GM23248 (cell line): ENCODE results near the gene STK32B. TPM values are rescaled to one million over a fixed set of nuclear protein-coding genes. Genes with fewer than 3 reads are reported as not detected.

Source experiments
- DNase-seq: peaks from one replicate; pipeline ENCODE4 v3.0.0-alpha.2; 2015
- H2AFZ ChIP-seq: fragments of 200-600 bp; sonication (generic); 2 replicates; pipeline ENCODE4 v1.6.1; 2016; ENCODE audit warnings: antibody characterized with exemption
- H3F3A ChIP-seq: fragments of 200-600 bp; sonication (generic); 2 replicates; pipeline ENCODE4 v1.6.1; 2016; ENCODE audit warnings: mild to moderate bottlenecking, antibody characterized with exemption, mixed run types; ENCODE audit not compliant: insufficient read depth
- H3K27ac ChIP-seq: fragments of 200-600 bp; sonication (generic); 2 replicates; pipeline ENCODE4 v1.5.1; 2016; ENCODE audit warnings: mild to moderate bottlenecking
- H3K27me3 ChIP-seq: fragments of 200-600 bp; sonication (generic); replicated peaks from 2 replicates; pipeline ENCODE4 v1.6.1; 2016; ENCODE audit warnings: mild to moderate bottlenecking; ENCODE audit not compliant: insufficient read depth
- H3K36me3 ChIP-seq: fragments of 200-600 bp; sonication (generic); 2 replicates; pipeline ENCODE4 v1.6.1; 2016; ENCODE audit warnings: low read depth, mild to moderate bottlenecking
- H3K4me1 ChIP-seq: fragments of 200-600 bp; sonication (generic); 2 replicates; pipeline ENCODE4 v1.6.1; 2016; ENCODE audit warnings: mild to moderate bottlenecking; ENCODE audit not compliant: insufficient read depth
- H3K4me2 ChIP-seq: fragments of 200-600 bp; sonication (generic); one replicate; pipeline ENCODE4 v1.6.1; 2016; ENCODE audit warnings: mild to moderate bottlenecking; ENCODE audit not compliant: unreplicated experiment
- H3K4me3 ChIP-seq: fragments of 200-600 bp; sonication (generic); 2 replicates; pipeline ENCODE4 v1.5.1; 2016; ENCODE audit warnings: mild to moderate bottlenecking
- H3K79me2 ChIP-seq: fragments of 200-600 bp; sonication (generic); 2 replicates; pipeline ENCODE4 v1.6.1; 2016; ENCODE audit warnings: mild to moderate bottlenecking; ENCODE audit not compliant: insufficient read depth
- H3K9ac ChIP-seq: fragments of 200-600 bp; sonication (generic); 2 replicates; pipeline ENCODE4 v1.6.1; 2016; ENCODE audit warnings: mild to moderate bottlenecking
- H3K9me2 ChIP-seq: fragments of 200-600 bp; sonication (generic); 2 replicates; pipeline ENCODE4 v1.6.1; 2016; ENCODE audit warnings: mixed run types, mild to moderate bottlenecking, moderate library complexity; ENCODE audit not compliant: insufficient read depth
- H3K9me3 ChIP-seq: fragments of 200-600 bp; sonication (generic); one replicate; pipeline ENCODE4 v1.6.1; 2017; ENCODE audit warnings: low read depth
- H4K20me1 ChIP-seq: fragments of 200-600 bp; sonication (generic); 2 replicates; pipeline ENCODE4 v1.6.0; 2016; ENCODE audit not compliant: insufficient read depth
- EZH2 ChIP-seq: fragments of 200-600 bp; sonication (generic); IDR thresholded peaks from 2 replicates; pipeline ENCODE4 v1.6.1; 2018; ENCODE audit warnings: antibody characterized with exemption, mild to moderate bottlenecking; ENCODE audit not compliant: insufficient read depth, poor library complexity, severe bottlenecking
- EZH2phosphoT487 ChIP-seq: fragments of 200-600 bp; sonication (generic); IDR thresholded peaks from 2 replicates; pipeline ENCODE4 v1.6.1; 2018; ENCODE audit warnings: antibody characterized with exemption, moderate library complexity, mild to moderate bottlenecking, low read depth; ENCODE audit not compliant: insufficient read depth
- WGBS, 2 experiments: methylation state at CpG; one replicate each; pipeline ENCODE4 v1.1.6; 2015 to 2017; ENCODE audit warnings: low lambda C conversion rate in 2 of 2, low coverage in 1 of 2; ENCODE audit errors: missing lambda C conversion rate in 2 of 2; 5-methylcytosine and 5-hydroxymethylcytosine counted together
- in situ Hi-C: fragments of 300-500 bp; cut with MboI; formaldehyde crosslinking; loops from 2 replicates; pipeline ENCODE4 v1.15.0; 2020
- polyA plus RNA-seq: library from polyadenylated mRNA; unstranded; fragments of >200 nt; fragmentation: Nextera tagmentation; extraction: Ambion mirVana; gene quantifications from 2 replicates; pipeline ENCODE4 v1.2.1, GENCODE V29; 2016
- total RNA-seq: library from RNA; depleted of rRNA; stranded (reverse); fragments of >200 nt; shearing (Covaris generic); gene quantifications from 2 replicates; pipeline ENCODE4 v1.2.3, GENCODE V29; 2014

Gene STK32B
- total and polyA plus RNA-seq, 2 experiments from 2014 or later: 4.9 to 6.1 TPM

DNA sequence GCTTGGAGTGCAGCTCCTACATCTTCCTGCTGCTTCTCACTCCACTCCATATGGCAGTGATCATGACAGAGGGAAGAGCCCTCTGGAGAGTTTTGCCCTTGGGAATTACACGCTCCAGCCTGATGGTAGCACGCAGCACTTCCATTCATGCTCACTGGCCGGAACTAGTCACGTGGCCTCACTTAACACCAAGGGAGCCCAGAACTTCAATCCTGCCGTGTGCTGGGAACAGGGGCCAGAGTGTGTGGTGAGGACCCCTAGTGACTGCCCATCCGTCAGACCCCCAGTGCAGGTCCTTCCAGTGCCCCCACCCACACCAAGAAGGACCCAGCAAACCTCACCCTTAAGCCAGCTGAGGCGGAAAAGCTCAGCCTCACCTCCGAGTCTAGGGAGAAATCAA is 426.3 kb downstream of the STK32B start:
- Histone ChIP-seq H3K4me3 (no peak overlapping the region), H3F3A (no peaks in the 10 kb centered on the region), H2AFZ (no peak overlapping the region), H3K4me2 (no peak overlapping the region), H3K9ac (no peak overlapping the region), H3K36me3 (no peaks in the 10 kb centered on the region), H3K9me2 (no peaks in the 10 kb centered on the region), H3K79me2 (no peaks in the 10 kb centered on the region), H3K4me1 (no peaks in the 10 kb centered on the region), H3K27me3 (no peaks in the 10 kb centered on the region), H4K20me1 (no peaks in the 10 kb centered on the region), H3K27ac (no peak overlapping the region), H3K9me3 (no peaks in the 10 kb centered on the region)
- no peak for DNase-seq
- TF ChIP-seq EZH2phosphoT487 (no peak), EZH2 (no peak)
- WGBS, 2 experiments: 74 to 75% methylated on average over 8 of the region's 8 CpGs
- in situ Hi-C loops: no loop called here

GRCh38 chr4:5478169-5478568 is 426.9 kb downstream of the STK32B start:
- TF ChIP-seq EZH2 (no peak), EZH2phosphoT487 (no peak)

GRCh38 chr4:5478697-5479096 is 427.4 kb downstream of the STK32B start:
- no peaks in the 10 kb centered on the region for H3K36me3 ChIP-seq
- no peaks in the 10 kb centered on the region for H3K79me2 ChIP-seq
- H3K4me1 ChIP-seq: no peaks in the 10 kb centered on the region
- H3K4me3 ChIP-seq: no peak overlapping the region
- TF ChIP-seq EZH2phosphoT487: no peak
- no peak for TF ChIP-seq EZH2
- no peaks in the 10 kb centered on the region for H3F3A ChIP-seq
- in situ Hi-C loops: no loop called here
- H3K9ac ChIP-seq: no peak overlapping the region
- no peak overlapping the region for H3K27ac ChIP-seq
- DNase-seq: no peak
- WGBS, 2 experiments: 80 to 88% methylated on average over 6 of the region's 6 CpGs
- no peak overlapping the region for H3K4me2 ChIP-seq
- H3K9me3 ChIP-seq: no peaks in the 10 kb centered on the region
- no peak overlapping the region for H2AFZ ChIP-seq
- H4K20me1 ChIP-seq: no peaks in the 10 kb centered on the region
- no peaks in the 10 kb centered on the region for H3K27me3 ChIP-seq
- no peaks in the 10 kb centered on the region for H3K9me2 ChIP-seq

More at GRCh38 chr4:5478169-5478568, 426.9 kb downstream of the STK32B start:
- H4K20me1 ChIP-seq: no peaks in the 10 kb centered on the region
- H3K27me3 ChIP-seq: no peaks in the 10 kb centered on the region
- no peak overlapping the region for H3K4me2 ChIP-seq
- in situ Hi-C loops: no loop called here
- no peak overlapping the region for H3K4me3 ChIP-seq
- H3K9me3 ChIP-seq: no peaks in the 10 kb centered on the region
- no peak for DNase-seq
- H3K9ac ChIP-seq: no peak overlapping the region
- no peaks in the 10 kb centered on the region for H3K79me2 ChIP-seq
- no peaks in the 10 kb centered on the region for H3K36me3 ChIP-seq
- WGBS, 2 experiments: 49 to 51% methylated on average over 4 of the region's 4 CpGs
- no peaks in the 10 kb centered on the region for H3K9me2 ChIP-seq
- H2AFZ ChIP-seq: no peak overlapping the region
- H3K27ac ChIP-seq: no peak overlapping the region
- no peaks in the 10 kb centered on the region for H3K4me1 ChIP-seq
- no peaks in the 10 kb centered on the region for H3F3A ChIP-seq

- Histone ChIP-seq H3K9me2 (no peaks in the 10 kb centered on the region), H3K36me3 (no peaks in the 10 kb centered on the region), H3K9me3 (no peaks in the 10 kb centered on the region), H3K9ac (no peak overlapping the region), H3K4me1 (no peaks in the 10 kb centered on the region), H3K4me2 (no peak overlapping the region), H3K27ac (no peak overlapping the region), H3K4me3 (no peak overlapping the region), H3K27me3 (no peaks in the 10 kb centered on the region), H4K20me1 (no peaks in the 10 kb centered on the region), H2AFZ (no peak overlapping the region), H3K79me2 (no peaks in the 10 kb centered on the region), H3F3A (no peaks in the 10 kb centered on the region)
- in situ Hi-C loops: no loop called here
- 85% methylated on average over 4 of the region's 4 CpGs for WGBS, 2 experiments
- DNase-seq: no peak
- TF ChIP-seq EZH2phosphoT487 (no peak), EZH2 (no peak)
Observed at GRCh38 chr4:5479518-5480060, 428.3 kb downstream of the STK32B start.

DNA sequence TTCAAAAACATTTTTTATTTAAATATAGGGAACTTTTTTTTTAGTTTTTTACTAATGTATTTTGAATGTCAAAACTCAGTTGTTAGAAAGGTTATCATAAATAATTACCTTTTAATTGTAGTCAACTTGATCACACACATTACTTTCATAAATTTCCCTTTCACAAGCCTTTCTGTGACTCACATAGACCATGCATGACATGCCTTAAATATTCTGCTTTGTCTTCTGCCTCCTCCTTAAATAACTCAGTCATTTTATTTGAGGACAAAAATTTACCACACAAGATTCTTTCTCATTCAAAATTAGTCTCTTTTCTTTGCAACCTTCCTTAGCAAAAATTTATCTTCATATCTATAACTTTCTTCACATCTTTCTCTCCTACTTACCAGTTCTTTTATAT is 437.1 kb downstream of the STK32B start:
- no peak for TF ChIP-seq EZH2
- no peak for TF ChIP-seq EZH2phosphoT487
- Histone ChIP-seq H3K9ac (no peak overlapping the region), H3K27me3 (no peaks in the 10 kb centered on the region), H3K4me2 (no peak overlapping the region), H3K36me3 (no peaks in the 10 kb centered on the region), H3K9me2 (no peaks in the 10 kb centered on the region), H3K4me3 (no peak overlapping the region), H2AFZ (no peak overlapping the region), H3K4me1 (no peaks in the 10 kb centered on the region), H3K79me2 (no peaks in the 10 kb centered on the region), H4K20me1 (no peaks in the 10 kb centered on the region), H3K9me3 (no peaks in the 10 kb centered on the region), H3K27ac (no peak overlapping the region), H3F3A (no peaks in the 10 kb centered on the region)
- no peak for DNase-seq
- in situ Hi-C loops: no loop called here
